GM06990 (cell line): ENCODE results near the gene USH1C.

ENCODE experiments used
- DNase-seq: peaks from one replicate; pipeline ENCODE4 v3.0.0-alpha.2; 2011; ENCODE audit not compliant: insufficient read length; ENCODE audit errors: extremely low read depth
- H3K27me3 ChIP-seq: replicated peaks from 2 replicates; pipeline ENCODE4 v1.6.0; 2011; ENCODE audit warnings: low read length; ENCODE audit not compliant: control insufficient read depth, insufficient read depth
- H3K36me3 ChIP-seq: 2 replicates; pipeline ENCODE4 v1.5.1; 2011; ENCODE audit warnings: low read length; ENCODE audit not compliant: control insufficient read depth, insufficient read depth
- H3K4me3 ChIP-seq: replicated peaks from 2 replicates; pipeline ENCODE4 v1.5.1; 2011; ENCODE audit warnings: low read depth, mild to moderate bottlenecking, control low read depth, low read length
- CTCF ChIP-seq: IDR thresholded peaks from 2 replicates; pipeline ENCODE4 v1.5.1; 2011; ENCODE audit warnings: low read length, control low read depth, mild to moderate bottlenecking, inconsistent platforms; ENCODE audit not compliant: insufficient read depth, poor library complexity, severe bottlenecking

USH1C gene

GRCh38 chr11:17554487-17554886 is 10.3 kb upstream of the USH1C start:
- no peak for TF ChIP-seq CTCF
- no peak overlapping the region for H3K4me3 ChIP-seq
- DNase-seq = no peak
- H3K27me3 ChIP-seq = no peaks in the 10 kb centered on the region; the same call in 1 of the 2 replicates
- H3K36me3 ChIP-seq = no peaks in the 10 kb centered on the region

- TF ChIP-seq CTCF = no peak
- Histone ChIP-seq H3K4me3 (no peak overlapping the region), H3K36me3 (no peaks in the 10 kb centered on the region), H3K27me3 (no peaks in the 10 kb centered on the region; the same call in 1 of the 2 replicates)
- no peak for DNase-seq
Observed at GRCh38 chr11:17553249-17553546, 9.0 kb upstream of the USH1C start.

GRCh38 chr11:17552392-17553248 is 8.4 kb upstream of the USH1C start:
- TF ChIP-seq CTCF = no peak
- Histone ChIP-seq H3K4me3 (no peak overlapping the region), H3K27me3 (no peaks in the 10 kb centered on the region; the same call in 1 of the 2 replicates), H3K36me3 (no peaks in the 10 kb centered on the region)
- no peak for DNase-seq

GRCh38 chr11:17552041-17552355 is 7.8 kb upstream of the USH1C start:
- Histone ChIP-seq H3K36me3 (no peaks in the 10 kb centered on the region), H3K27me3 (no peaks in the 10 kb centered on the region; the same call in 1 of the 2 replicates), H3K4me3 (no peak overlapping the region)
- TF ChIP-seq CTCF = no peak
- no peak for DNase-seq

- TF ChIP-seq CTCF = no peak
- no peak for DNase-seq
- Histone ChIP-seq H3K36me3 (no peaks in the 10 kb centered on the region), H3K4me3 (no peak overlapping the region), H3K27me3 (no peaks in the 10 kb centered on the region; the same call in 1 of the 2 replicates)
Observed at GRCh38 chr11:17551347-17552040, 7.3 kb upstream of the USH1C start.
